HepG2 (cell line): ENCODE data around the gene GOT2. TPM values are rescaled to one million over a fixed set of nuclear protein-coding genes. Genes with fewer than 3 reads are reported as not detected.
A peak's percentile ranks its signal among the peaks of the same experiment; 100 is the strongest.

Source experiments
- ARID3A ChIP-seq: IDR thresholded peaks from 2 replicates; pipeline ENCODE4 v1.6.1; 2012; ENCODE audit warnings: low read depth, low read length, improper control_type of control experiment
- CSRNP2 ChIP-seq: sonication (generic); formaldehyde crosslinking; conservative IDR thresholded peaks from 2 replicates; pipeline ENCODE4 v1.8.0; 2022; ENCODE audit warnings: low read depth, missing genetic modification reagents
- MAF1 ChIP-seq: sonication (generic); formaldehyde crosslinking; IDR thresholded peaks from 2 replicates; pipeline ENCODE4 v1.5.0; 2020; ENCODE audit warnings: missing genetic modification reagents, borderline replicate concordance
- NBN ChIP-seq: fragments of 450-650 bp; conservative IDR thresholded peaks from 2 replicates; pipeline ENCODE4 v1.6.1; 2017
- PAWR ChIP-seq: sonication (generic); formaldehyde crosslinking; IDR thresholded peaks from 2 replicates; pipeline ENCODE4 v1.4.0; 2020; ENCODE audit warnings: missing genetic modification reagents, mild to moderate bottlenecking, borderline replicate concordance
- PLSCR1 ChIP-seq: sonication (generic); formaldehyde crosslinking; IDR thresholded peaks from 2 replicates; pipeline ENCODE4 v1.5.0; 2020; ENCODE audit warnings: missing genetic modification reagents, mild to moderate bottlenecking, borderline replicate concordance
- RERE ChIP-seq: IDR thresholded peaks from 2 replicates; pipeline ENCODE4 v1.6.1; 2016; ENCODE audit warnings: low read depth, missing genetic modification reagents, missing compliant biosample characterization
- RFXANK ChIP-seq: IDR thresholded peaks from 2 replicates; pipeline ENCODE4 v1.6.1; 2016
- SKI ChIP-seq: fragments of 450-650 bp; IDR thresholded peaks from one replicate; pipeline ENCODE4 v1.6.1; 2018; ENCODE audit warnings: mild to moderate bottlenecking; ENCODE audit not compliant: partially characterized antibody
- ZBTB39 ChIP-seq: sonication (generic); formaldehyde crosslinking; IDR thresholded peaks from 2 replicates; pipeline ENCODE4 v1.5.0; 2020; ENCODE audit warnings: missing genetic modification reagents
- ZNF329 ChIP-seq: sonication (generic); formaldehyde crosslinking; IDR thresholded peaks from 2 replicates; pipeline ENCODE4 v1.9.0; 2021; ENCODE audit warnings: low read depth, mild to moderate bottlenecking, missing genetic modification reagents
- ZNF414 ChIP-seq: sonication (generic); formaldehyde crosslinking; IDR thresholded peaks from 2 replicates; pipeline ENCODE4 v1.5.0; 2020; ENCODE audit warnings: missing genetic modification reagents
- polyA plus RNA-seq, 8 experiments: library from polyadenylated mRNA; depleted of rRNA in 3 of 8; stranded (reverse) in 7 of 8; unstranded in 1 of 8; fragments of >200 nt; fragmentation: Illumina TruSeq in 4 of 8; extraction: Trizol in 4 of 8; gene quantifications; 2 replicates each; pipeline versions ENCODE4 v1.2.1 to v1.2.3, GENCODE V29; 2011 to 2016; ENCODE audit warnings: low read depth in 4 of 8, missing spikeins in 1 of 8, mixed read lengths in 1 of 8; ENCODE audit not compliant: insufficient read depth in 1 of 8
- total RNA-seq, 5 experiments: library from RNA; depleted of rRNA; stranded (reverse); fragments of >200 nt; fragmentation: Illumina TruSeq; extraction: Trizol; gene quantifications; 2 replicates each; pipeline ENCODE4 v1.2.3, GENCODE V29; 2016; ENCODE audit warnings: low read depth in 1 of 5

The GOT2 gene
- total and polyA plus RNA-seq, 2 of the 13 experiments (the other 11 are each of a cell fraction or from before 2014, with no cell fraction given): 32.6 to 121 TPM

GRCh38 chr16:58733671-58734458 is at the start of gene GOT2 (continued):
- no peak for TF ChIP-seq ZBTB39 (CRISPR knock-in tag)
- peak; percentile 87; the same call in 1 of the 2 replicates for TF ChIP-seq ZNF329 (CRISPR knock-in tag)
- TF ChIP-seq RERE: no peak; the same call in 1 of the 2 replicates
- 0 out of 2 replicates have a peak, but pooled peaks have one; percentile 22 for TF ChIP-seq PAWR (CRISPR knock-in tag)
- TF ChIP-seq ARID3A: peak; percentile 59; the same call in 1 of the 2 replicates
- TF ChIP-seq CSRNP2 (CRISPR knock-in tag): no peak
- TF ChIP-seq NBN: no peak
- no peak for TF ChIP-seq RFXANK (CRISPR knock-in tag)
- peak; percentile 43 for TF ChIP-seq SKI
- 0 out of 2 replicates have a peak, but pooled peaks have one; percentile 23 for TF ChIP-seq PLSCR1
- TF ChIP-seq MAF1 (CRISPR knock-in tag): peak; percentile 93
- TF ChIP-seq ZNF414 (CRISPR knock-in tag): peak; percentile 97
